B cell (primary cell): ENCODE data around the gene FAM25A. TPM values are rescaled to one million over a fixed set of nuclear protein-coding genes. Genes with fewer than 3 reads are reported as not detected.

Experiments used
- ATAC-seq: fragments of 200-7000 bp; cut with Tn5 transposase; one replicate; pipeline ENCODE4 v1.10.0; 2021; ENCODE audit warnings: low read depth, mild to moderate bottlenecking, moderate number of reproducible peaks, moderate library complexity
- CTCF ChIA-PET: fragments of 350-600 bp; sonication (Branson Sonifier 250); formaldehyde crosslinking; loops from one replicate; lab custom pipeline; 2021; ENCODE audit warnings: antibody characterized with exemption, inconsistent platforms; lab: Charles Lee
- POLR2A ChIA-PET: fragments of 350-600 bp; sonication (Branson Sonifier 250); formaldehyde crosslinking; loops from one replicate; lab custom pipeline; 2021; ENCODE audit warnings: antibody characterized with exemption; lab: Charles Lee
- DNase-seq: peaks from one replicate; pipeline ENCODE4 v3.0.0; 2013
- H2AFZ ChIP-seq: 2 replicates; pipeline ENCODE4 v1.6.1; 2012; ENCODE audit warnings: mild to moderate bottlenecking, low read depth, low read length; ENCODE audit not compliant: insufficient read depth, poor library complexity, severe bottlenecking
- H3K27ac ChIP-seq, 2 donors: 1 replicate in 1 of 2; 2 replicates in 1 of 2; pipeline ENCODE4 v1.5.1; 2012 to 2013; ENCODE audit warnings: low read length in 2 of 2, mild to moderate bottlenecking in 2 of 2, moderate library complexity in 1 of 2
- H3K27me3 ChIP-seq, 4 experiments: fragments of 200-600 bp in 1 of 4; sonication (generic) in 1 of 4; replicated peaks in 1 of 4; 1 replicate in 2 of 4; 2 replicates in 2 of 4; pipeline versions ENCODE4 v1.6.1 to v1.7.0; 2013 to 2016; ENCODE audit warnings: low read length in 3 of 4, mild to moderate bottlenecking in 2 of 4, mixed read lengths in 1 of 4, moderate library complexity in 1 of 4; ENCODE audit not compliant: insufficient read depth in 4 of 4, control insufficient read depth in 3 of 4; ENCODE audit errors: control extremely low read depth in 1 of 4
- H3K36me3 ChIP-seq, 2 experiments: replicated peaks in 1 of 2; 1 replicate in 1 of 2; 2 replicates in 1 of 2; pipeline versions ENCODE4 v1.6.1 to v1.7.1; 2013; ENCODE audit warnings: low read length in 1 of 2; ENCODE audit not compliant: insufficient read depth in 2 of 2, control insufficient read depth in 1 of 2; ENCODE audit errors: control extremely low read depth in 1 of 2, extremely low read depth in 1 of 2
- H3K4me1 ChIP-seq, 2 donors: fragments of 200-600 bp in 1 of 2; sonication (generic) in 1 of 2; 1 replicate in 1 of 2; 2 replicates in 1 of 2; pipeline versions ENCODE4 v1.5.1 to v1.6.1; 2013 to 2017; ENCODE audit warnings: low read length in 2 of 2; ENCODE audit not compliant: control insufficient read depth in 2 of 2, insufficient read depth in 2 of 2
- H3K4me2 ChIP-seq: replicated peaks from 2 replicates; pipeline ENCODE3; 2012; ENCODE audit warnings: mild to moderate bottlenecking, low read depth, low read length; ENCODE audit not compliant: poor library complexity, severe bottlenecking
- H3K4me3 ChIP-seq, 5 experiments: fragments of 200-600 bp in 1 of 5; sonication (generic) in 1 of 5; 1 replicate in 3 of 5; 2 replicates in 2 of 5; pipeline versions ENCODE4 v1.5.1 to v1.7.0; 2011 to 2016; ENCODE audit warnings: low read length in 4 of 5, mild to moderate bottlenecking in 4 of 5, low read depth in 2 of 5, control low read depth in 1 of 5, moderate library complexity in 1 of 5; ENCODE audit not compliant: insufficient read depth in 1 of 5; ENCODE audit errors: control extremely low read depth in 1 of 5, extremely low read depth in 1 of 5
- H3K79me2 ChIP-seq: fragments of 200-600 bp; sonication (generic); one replicate; pipeline ENCODE4 v1.6.0; 2016; ENCODE audit warnings: low read length; ENCODE audit not compliant: control insufficient read depth, insufficient read depth
- H3K9ac ChIP-seq: fragments of 200-600 bp; sonication (generic); 2 replicates; pipeline ENCODE4 v1.6.1; 2017; ENCODE audit warnings: mild to moderate bottlenecking, low read length, moderate library complexity
- H3K9me3 ChIP-seq, 3 donors: one replicate each; pipeline versions ENCODE4 v1.6.1 to v1.7.1; 2013; ENCODE audit warnings: low read length in 2 of 3; ENCODE audit not compliant: control insufficient read depth in 2 of 3, insufficient read depth in 1 of 3; ENCODE audit errors: control extremely low read depth in 1 of 3
- H4K20me1 ChIP-seq: 2 replicates; pipeline ENCODE4 v1.6.0; 2012; ENCODE audit warnings: mild to moderate bottlenecking, low read length; ENCODE audit not compliant: insufficient read depth, control insufficient read depth, poor library complexity, severe bottlenecking
- H3K27ac Mint-ChIP-seq: one replicate; pipeline ENCODE4 v1.8.0; 2021; ENCODE audit warnings: mixed read lengths
- H3K27me3 Mint-ChIP-seq: one replicate; pipeline ENCODE4 v1.8.0; 2021; ENCODE audit warnings: mixed read lengths
- H3K4me1 Mint-ChIP-seq: one replicate; pipeline ENCODE4 v1.8.0; 2021; ENCODE audit warnings: mixed read lengths
- H3K4me3 Mint-ChIP-seq: one replicate; pipeline ENCODE4 v1.8.0; 2021; ENCODE audit warnings: mixed read lengths
- H3K9me3 Mint-ChIP-seq: one replicate; pipeline ENCODE4 v1.8.0; 2022; ENCODE audit warnings: mixed read lengths; ENCODE audit not compliant: insufficient read depth
- EZH2 ChIP-seq: IDR thresholded peaks from 2 replicates; pipeline ENCODE4 v1.6.1; 2012; ENCODE audit warnings: borderline replicate concordance, low read depth, mild to moderate bottlenecking, moderate library complexity, low read length; ENCODE audit not compliant: insufficient read depth, poor library complexity, severe bottlenecking
- WGBS: methylation state at CpG from one replicate; pipeline ENCODE4 v1.1.5; 2013; ENCODE audit warnings: missing lambda C conversion rate; ENCODE audit not compliant: insufficient coverage; 5-methylcytosine and 5-hydroxymethylcytosine counted together
- intact Hi-C: fragments of 100-400 bp; cut with micrococcal nuclease; formaldehyde crosslinking; loops from one replicate; pipeline ENCODE4 v1.10.0; 2022
- polyA plus RNA-seq: library from polyadenylated mRNA; depleted of rRNA; stranded (reverse); fragments of >200 nt; gene quantifications from 2 replicates; pipeline ENCODE4 v1.2.3, GENCODE V29; 2012
- total RNA-seq, 2 donors: library from RNA; stranded (reverse); fragments of 120-200 nt in 1 of 2; gene quantifications; 1 replicate in 1 of 2; 2 replicates in 1 of 2; pipeline versions ENCODE4 v1.2.3 to v1.2.4, GENCODE V29; 2013 to 2022
- TF ChIP-seq, protein P1 (sequence below): fragments of 200-600 bp; IDR thresholded peaks from one replicate; pipeline ENCODE4 v1.8.0; 2022; ENCODE audit warnings: antibody characterized with exemption, mild to moderate bottlenecking

FAM25A gene
- total and polyA plus RNA-seq, 2 donors (not counting 1 experiment from before 2014, with no cell fraction given), result not detected

- H3K4me3 ChIP-seq, result peak overlapping the region in 4 of 5 experiments; percentile 70 to 83 (median 76)
- WGBS, result 4% methylated on average over 54 of the region's 66 CpGs
Observed at GRCh38 chr10:86971232-86971991, 48.7 kb upstream of the FAM25A start.

More at GRCh38 chr10:86971232-86971991, 48.7 kb upstream of the FAM25A start:
- intact Hi-C loops, result loop anchor here (1.0 to 2.0 kb wide), 3 partner anchors 32 to 215 kb away; partner anchors contain the start of genes BMPR1A and SHLD2
- no peak for TF ChIP-seq EZH2
- TF ChIP-seq, protein P1, sequence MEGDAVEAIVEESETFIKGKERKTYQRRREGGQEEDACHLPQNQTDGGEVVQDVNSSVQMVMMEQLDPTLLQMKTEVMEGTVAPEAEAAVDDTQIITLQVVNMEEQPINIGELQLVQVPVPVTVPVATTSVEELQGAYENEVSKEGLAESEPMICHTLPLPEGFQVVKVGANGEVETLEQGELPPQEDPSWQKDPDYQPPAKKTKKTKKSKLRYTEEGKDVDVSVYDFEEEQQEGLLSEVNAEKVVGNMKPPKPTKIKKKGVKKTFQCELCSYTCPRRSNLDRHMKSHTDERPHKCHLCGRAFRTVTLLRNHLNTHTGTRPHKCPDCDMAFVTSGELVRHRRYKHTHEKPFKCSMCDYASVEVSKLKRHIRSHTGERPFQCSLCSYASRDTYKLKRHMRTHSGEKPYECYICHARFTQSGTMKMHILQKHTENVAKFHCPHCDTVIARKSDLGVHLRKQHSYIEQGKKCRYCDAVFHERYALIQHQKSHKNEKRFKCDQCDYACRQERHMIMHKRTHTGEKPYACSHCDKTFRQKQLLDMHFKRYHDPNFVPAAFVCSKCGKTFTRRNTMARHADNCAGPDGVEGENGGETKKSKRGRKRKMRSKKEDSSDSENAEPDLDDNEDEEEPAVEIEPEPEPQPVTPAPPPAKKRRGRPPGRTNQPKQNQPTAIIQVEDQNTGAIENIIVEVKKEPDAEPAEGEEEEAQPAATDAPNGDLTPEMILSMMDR, result peak; percentile 33
- Mint-ChIP-seq H3K9me3 (no peaks in the 10 kb centered on the region), H3K4me3 (peak overlapping the region; percentile 91), H3K4me1 (peaks cover 28% of the 10 kb centered on the region), H3K27ac (peak overlapping the region; percentile 87), H3K27me3 (peaks cover 7% of the 10 kb centered on the region)
- Histone ChIP-seq H2AFZ (peak overlapping the region; percentile 87), H3K36me3 (no peaks in the 10 kb centered on the region), H3K27me3 (peaks cover 0 to 33% (median 15%) of the 10 kb centered on the region in 4 experiments), H3K9ac (peak overlapping the region; percentile 80), H4K20me1 (no peaks in the 10 kb centered on the region), H3K79me2 (no peaks in the 10 kb centered on the region), H3K4me1 (peaks cover 29 to 40% of the 10 kb centered on the region in 2 donors), H3K4me2 (peak overlapping the region; percentile 99), H3K9me3 (peaks cover 0 to 20% (median 0%) of the 10 kb centered on the region in 3 donors), H3K27ac (peak overlapping the region; percentile 80 to 86)
- ATAC-seq (peak; percentile 90), DNase-seq (peak; percentile 93)
- CTCF ChIA-PET, result interaction anchor here (0.7 to 3.9 kb wide), 2 partner anchors 32 to 259 kb away, joined by 4 to 19 read pairs; no protein-coding TSS in a partner anchor
- POLR2A ChIA-PET, result interaction anchor here (0.9 to 1.4 kb wide), 2 partner anchors 124 to 572 kb away, joined by 4 to 10 read pairs; partner anchors contain the start of genes GLUD1 and SHLD2
